ENCODE results near the gene PCDHGA6.

DNA sequence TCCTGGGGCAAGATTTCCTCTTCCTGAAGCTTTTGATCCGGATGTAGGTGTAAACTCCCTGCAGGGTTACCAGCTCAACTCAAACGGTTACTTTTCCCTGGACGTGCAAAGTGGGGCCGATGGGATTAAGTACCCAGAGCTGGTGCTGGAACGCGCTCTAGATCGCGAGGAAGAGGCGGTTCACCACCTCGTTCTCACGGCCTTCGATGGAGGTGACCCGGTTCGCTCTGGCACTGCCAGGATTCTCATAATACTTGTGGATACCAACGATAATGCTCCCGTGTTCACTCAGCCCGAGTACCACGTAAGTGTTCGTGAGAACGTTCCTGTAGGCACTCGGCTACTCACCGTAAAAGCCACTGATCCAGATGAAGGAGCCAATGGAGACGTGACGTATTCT, 18.1 kb upstream of the PCDHGA6 start:
- TF ChIP-seq, protein P1, sequence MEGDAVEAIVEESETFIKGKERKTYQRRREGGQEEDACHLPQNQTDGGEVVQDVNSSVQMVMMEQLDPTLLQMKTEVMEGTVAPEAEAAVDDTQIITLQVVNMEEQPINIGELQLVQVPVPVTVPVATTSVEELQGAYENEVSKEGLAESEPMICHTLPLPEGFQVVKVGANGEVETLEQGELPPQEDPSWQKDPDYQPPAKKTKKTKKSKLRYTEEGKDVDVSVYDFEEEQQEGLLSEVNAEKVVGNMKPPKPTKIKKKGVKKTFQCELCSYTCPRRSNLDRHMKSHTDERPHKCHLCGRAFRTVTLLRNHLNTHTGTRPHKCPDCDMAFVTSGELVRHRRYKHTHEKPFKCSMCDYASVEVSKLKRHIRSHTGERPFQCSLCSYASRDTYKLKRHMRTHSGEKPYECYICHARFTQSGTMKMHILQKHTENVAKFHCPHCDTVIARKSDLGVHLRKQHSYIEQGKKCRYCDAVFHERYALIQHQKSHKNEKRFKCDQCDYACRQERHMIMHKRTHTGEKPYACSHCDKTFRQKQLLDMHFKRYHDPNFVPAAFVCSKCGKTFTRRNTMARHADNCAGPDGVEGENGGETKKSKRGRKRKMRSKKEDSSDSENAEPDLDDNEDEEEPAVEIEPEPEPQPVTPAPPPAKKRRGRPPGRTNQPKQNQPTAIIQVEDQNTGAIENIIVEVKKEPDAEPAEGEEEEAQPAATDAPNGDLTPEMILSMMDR (IDR thresholded peaks at IDR 0.05 in 4 of 5, conservative IDR thresholded peaks at IDR 0.05 in 1 of 5), result no peak
- TF ChIP-seq POLR2A (IDR thresholded peaks at IDR 0.05), result no peak
